NCI-H526 (cell line): Measurements from ENCODE around the gene KMT2C.

ENCODE experiments used
- DNase-seq, 2 experiments: peaks; one replicate each; lab custom pipeline; 2025; lab: John Stamatoyannopoulos, UW

KMT2C gene

DNA sequence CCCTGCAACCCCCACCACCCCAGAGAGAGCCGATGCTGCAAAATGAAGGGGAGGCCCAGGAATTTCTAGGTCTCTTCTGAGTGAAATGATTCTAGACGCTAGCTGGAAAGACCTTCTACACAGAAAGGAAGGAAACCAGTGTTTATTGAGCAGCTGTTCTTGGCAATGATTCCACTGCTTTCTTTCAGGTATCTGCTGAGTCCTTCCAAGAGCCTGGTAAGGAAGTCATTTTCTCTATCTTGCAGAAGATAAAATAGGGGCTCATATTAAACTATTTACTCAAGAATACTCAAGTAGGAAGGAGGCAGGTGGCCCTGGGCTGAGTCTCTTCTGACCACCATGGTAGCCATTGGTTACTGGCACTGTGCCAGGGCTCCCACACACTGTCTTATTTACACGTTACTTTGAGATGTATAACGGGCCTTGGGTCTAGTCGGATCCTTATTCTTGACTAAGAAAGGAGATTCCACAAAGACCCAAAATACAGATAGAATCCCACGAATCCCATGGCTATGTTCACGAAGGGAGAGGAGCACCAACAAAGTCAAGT is 298.3 kb downstream of the KMT2C start:
- no peak for DNase-seq

DNA sequence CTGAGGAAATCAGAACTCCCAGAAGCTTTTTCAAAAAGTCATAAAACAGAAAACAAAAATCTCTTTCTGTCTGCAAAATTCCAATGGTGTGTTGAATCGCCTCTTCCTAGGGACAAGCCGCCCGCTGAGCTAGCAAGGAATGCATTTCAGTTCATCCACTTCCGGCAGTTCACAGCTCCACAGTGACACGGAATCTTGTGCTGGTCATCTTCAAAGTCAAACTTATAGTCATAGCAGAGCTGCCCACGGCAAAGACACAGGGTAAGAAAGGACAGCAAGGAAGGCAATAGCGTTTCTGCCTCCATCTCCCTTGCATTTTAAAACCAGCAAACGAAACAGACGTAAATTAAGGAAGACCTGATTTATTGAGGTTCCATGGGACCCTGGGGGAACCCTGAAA is 299.1 kb downstream of the KMT2C start:
- no peak for DNase-seq

DNA sequence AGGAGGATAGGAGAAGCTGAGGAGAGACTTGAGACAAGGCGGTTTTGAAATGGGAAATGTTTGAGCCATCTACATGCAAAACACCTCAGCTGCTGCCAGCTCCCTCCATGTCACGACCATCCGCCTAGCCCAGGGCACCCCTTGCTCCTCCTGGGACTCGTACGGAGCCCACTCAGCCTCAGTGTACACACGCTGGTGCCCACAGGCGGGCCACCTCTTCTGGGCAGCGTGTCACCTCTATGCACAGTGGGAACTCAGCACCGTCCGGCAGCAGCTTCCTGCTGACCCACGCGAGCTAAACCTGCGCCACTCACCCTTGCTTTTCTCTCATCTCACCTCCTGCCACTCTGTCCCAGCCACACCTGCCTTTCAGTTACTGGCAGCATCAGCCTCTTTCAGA is 302.0 kb downstream of the KMT2C start:
- DNase-seq = no peak

DNA sequence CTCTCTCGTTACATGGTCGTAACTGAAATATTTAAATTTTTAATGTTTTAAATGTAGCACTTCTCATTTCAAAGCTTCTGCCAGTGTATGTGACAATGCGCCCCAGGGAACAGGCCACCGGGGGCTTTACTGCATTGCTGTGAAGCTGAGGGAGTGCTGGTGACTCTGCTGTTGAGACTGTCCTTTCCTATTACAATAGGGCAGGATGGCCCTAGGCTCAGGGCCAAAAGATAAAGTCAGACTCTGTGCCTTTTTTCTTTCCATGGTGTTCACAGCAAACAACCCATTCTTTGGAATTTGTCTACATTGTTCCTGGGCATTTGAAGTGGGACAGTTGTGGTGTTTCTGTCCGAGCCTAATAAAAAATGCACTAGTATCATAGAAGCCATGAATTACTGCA is 303.0 kb downstream of the KMT2C start:
- DNase-seq = no peak

DNA sequence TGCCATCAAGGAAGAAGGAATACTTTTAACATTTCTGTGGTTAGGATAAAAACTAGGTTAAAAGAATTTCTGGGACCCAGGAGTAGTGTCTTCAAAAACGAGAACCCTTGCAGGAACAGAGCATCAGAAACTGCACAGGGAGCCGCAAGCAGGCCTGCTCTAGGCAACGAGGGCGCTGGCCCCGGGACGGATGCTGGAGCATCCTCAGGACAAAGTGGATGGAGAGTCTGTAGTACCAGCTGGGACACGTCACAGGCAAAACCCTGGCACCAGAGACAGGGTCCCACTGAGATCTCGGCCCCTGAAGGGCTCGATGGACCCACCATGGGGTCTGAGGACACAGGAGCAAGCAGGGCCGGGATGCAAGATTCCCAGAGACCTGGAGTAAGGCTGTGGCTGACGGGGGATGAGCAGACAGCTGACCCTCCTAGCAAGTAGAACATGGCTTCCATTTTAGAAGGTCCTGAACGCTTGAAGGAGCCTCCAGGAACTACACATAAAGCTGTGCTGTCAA is 303.8 kb downstream of the KMT2C start:
- DNase-seq = no peak

DNA sequence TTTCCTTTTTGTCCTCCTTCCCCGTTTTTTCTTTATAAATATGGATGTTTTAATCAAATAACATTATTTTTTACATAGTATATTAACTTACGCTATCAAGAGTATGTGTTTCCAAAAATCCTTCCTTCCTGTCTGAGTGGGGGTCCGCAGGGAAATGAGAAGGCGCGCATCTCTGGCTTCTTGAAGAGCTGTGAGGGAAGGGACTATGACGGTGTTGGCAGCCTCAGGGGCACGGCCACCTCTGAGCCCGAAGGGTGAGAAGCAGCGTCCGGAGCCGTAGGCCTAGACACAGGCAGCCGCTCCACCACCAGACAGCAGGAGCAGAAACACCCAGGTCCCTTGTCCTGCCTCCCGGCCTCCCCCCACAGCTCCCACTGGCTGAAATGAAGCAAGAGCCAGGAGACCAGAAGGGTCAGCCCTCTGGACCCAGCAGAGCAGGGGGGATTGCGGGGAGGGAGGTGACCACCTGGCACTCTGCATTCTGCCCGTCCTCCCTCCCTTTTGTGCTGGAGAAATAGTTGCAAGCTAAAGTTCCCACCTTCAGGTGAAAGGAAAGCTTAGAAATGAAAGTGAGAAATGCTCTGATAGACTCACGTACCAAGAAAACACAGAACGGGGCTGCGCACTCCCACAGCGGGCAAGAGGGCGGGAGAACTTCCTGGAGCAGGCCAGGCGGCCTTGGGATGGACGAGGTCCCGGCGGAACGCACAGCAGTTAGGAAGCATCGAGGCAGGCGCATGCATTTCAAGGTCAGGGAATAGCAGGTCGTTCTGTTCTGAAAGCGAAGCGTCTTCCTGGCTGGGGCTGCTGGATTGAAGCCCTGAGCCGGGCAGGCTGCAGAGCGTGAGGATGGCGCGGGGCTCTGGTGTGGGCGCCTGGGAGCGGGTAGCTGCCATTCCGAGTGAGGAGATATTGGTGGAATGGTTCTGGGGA is 304.9 kb downstream of the KMT2C start:
- no peak for DNase-seq

DNA sequence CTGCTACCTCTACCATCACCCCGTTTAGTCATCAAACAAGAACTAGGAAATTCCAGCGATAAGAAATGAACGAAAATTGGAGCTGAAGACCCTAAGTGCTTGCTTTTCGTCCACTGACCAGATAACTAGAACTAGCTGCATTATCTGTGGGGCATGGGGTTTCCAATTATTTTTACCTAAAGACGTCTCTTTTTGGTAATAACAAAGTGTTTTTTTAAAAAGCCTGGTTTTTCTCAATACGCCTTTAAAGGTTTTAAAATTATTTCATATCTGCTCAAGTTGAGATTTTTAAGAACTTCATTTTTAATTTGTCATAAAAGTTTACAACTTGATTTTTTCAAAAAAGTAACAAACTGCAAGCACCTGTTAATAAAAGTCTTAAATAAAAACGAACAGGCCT is 306.1 kb downstream of the KMT2C start:
- DNase-seq = no peak

DNA sequence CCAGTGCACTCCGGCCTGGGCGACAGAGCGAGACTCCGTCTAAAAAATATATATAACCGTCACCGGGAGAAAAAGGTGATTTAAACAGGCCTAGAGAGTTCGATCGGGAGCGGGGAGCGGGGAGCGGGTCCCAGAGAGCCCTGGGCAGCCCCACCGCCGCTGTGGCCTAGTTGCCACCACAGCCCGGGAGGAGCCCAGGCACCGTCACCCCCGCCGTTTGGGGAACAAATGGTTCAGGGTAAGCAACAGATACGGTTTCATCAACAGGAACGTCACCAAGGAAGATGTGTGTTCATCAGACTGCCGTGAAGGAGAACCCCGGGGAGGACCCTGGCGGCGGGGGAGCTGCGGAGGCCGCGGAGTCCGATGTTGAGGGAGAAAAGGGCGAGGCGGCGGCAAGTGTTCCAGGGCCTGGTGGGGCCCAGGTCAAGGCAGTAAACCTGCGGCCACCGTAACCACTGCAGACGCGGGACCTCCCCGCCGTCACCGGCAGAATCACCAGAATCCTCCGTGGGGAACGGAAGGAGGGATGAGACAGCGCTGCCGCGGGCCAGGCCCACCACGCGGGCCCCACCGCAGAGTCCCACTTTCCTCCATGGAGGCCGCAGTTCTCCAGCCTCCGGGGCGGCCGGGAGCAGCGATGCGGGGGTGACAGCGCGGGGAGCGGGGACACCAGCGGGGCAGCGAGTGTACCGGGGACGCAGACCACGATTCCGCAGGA is 306.9 kb downstream of the KMT2C start:
- DNase-seq = no peak

DNA sequence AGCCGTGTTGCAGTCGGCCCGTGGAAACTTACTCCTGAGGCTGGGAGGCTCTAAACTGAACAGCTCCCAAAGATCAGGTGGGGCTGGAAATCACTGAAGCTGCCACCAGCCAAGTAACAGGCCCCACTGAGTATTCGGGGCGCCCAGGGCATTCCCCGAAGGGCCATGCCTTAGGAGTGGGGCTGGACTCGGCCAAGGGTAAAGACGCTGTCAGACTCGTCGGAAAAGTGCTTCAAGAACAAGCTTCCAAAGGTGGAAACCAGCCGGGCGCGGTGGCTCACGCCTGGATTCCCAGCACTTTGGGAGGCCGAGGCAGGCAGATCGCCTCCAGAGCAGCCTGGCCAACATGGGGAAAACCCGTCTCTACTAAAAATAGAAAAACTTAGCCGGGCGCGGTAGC is 307.6 kb downstream of the KMT2C start:
- no peak for DNase-seq

DNA sequence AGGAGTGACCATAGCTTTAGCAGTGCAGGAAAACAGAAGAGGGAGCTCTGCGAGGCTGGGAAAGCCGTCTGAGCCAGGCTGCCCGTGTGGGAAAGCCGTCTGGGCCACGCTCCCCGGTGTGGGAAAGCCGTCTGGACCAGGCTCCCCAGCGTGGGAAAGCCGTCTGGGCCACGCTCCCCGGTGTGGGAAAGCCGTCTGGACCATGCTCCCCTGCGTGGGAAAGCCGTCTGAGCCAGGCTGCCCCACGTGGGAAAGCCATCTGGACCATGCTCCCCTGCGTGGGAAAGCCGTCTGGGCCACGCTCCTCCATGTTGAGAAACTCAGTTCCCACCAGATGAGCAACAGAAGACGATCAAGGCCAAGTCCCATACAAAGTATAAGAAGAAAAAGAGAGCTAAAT is 308.6 kb downstream of the KMT2C start:
- no peak for DNase-seq

DNA sequence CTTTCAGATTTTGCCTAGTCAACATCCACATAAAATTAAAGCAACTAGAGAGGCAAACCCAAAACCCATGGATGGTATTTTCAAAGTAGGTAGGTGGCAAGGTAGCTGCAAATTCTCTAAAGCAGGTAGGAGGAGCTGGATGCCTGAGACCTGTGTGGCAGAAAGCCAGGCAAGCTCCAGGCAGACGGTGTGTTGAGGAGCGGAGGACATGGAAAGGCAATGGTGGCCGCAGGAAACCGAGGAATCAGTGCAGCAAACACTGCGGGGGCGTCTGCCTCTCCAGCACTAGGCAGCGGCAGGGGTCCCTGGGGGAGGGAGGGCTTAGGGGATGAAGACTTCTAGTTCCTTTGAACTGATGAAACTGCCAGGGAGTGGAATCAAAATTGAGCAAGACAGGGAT is 309.1 kb downstream of the KMT2C start:
- DNase-seq = no peak

DNA sequence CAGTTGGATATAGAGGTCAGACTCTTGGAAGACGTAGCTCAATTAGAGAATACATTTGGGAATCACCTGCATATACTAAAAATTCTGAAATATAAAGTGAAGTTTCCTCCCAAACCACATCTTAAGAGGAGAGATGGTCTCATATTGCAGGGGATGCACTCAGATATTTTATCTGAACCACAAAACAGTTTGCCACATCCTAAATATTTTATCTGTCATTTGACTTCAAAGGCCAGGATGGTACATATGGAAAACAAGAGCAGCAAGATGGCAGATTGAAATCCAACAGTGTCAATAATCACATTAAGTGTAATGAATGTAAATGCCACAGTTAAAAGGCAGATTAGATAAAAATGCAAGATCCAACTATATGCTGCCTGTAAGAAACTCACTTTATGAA is 313.3 kb downstream of the KMT2C start:
- no peak for DNase-seq

DNA sequence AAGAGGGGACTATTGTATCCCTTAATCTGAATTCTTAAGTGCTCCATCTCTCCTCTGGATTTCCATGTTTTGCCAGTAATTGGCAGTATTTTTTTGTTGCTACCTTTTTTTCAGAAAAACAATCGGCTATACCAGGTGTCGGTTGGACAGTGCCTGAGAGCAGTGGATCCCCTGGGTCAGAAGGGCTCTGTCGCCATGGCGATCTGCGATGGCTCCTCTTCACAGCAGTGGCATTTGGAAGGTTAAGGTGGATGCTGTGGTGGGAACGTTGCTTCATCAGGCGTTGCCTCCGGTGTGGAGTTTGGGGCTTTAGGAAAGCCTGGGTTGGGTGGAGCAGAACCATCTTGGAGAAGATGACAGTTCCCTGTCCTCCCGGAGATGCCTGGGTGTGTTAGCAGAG is 314.4 kb downstream of the KMT2C start:
- no peak for DNase-seq

DNA sequence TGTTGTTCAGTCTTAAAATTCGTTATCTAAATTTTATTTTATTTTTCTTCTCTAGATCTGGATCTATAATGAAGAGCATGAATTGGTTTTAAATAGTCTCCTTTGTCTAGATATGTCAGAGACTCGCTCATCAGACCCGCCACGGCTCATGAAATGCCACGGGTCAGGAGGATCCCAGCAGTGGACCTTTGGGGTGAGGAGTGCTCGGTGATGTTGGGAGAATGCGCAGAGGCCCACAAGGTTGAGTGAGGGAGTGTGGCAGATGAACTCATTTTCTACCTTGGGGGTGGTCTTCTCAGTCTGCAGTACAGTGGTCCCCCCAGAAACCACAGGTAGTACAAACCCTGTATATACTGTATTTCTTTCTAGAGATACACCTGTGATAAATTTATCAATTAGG is 315.0 kb downstream of the KMT2C start:
- DNase-seq = no peak

DNA sequence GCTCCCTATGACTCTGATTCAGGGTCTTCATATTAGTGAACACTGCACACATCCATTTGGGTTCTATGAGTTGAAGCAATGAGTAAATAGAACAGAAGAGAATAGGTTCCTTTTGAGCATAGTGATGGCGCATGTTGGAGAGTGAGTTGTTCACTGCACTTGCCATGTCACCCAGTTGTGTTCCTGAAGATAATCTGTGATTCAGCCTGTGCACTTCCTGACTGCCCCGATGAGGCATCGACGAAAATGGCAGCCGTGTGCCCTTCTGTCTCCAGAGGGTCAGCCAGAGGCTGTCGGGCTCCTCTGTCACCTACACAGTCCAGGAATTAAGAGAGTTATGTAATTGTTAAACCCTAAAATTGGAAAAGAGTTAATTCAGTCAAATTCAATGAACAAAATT is 315.6 kb downstream of the KMT2C start:
- DNase-seq = no peak

DNA sequence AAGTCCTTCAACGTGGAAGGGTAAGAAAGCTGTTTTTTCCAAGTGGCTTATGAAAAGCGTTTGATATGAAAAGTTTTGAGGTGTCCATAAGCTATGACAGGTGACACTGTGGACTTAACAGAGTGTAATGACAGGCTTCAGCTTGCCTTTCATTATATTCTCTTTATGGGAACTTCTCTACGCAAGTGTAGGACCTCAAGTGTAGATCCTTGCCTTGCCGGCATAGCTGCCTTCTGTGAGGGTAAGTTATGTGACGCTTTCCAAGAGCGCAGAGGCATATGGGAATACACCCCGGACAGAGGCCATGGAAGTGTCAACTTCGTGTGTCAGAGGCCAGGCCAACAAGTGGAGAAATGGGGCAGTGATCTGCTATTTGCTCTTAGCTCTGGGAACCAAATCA is 318.4 kb downstream of the KMT2C start:
- no peak for DNase-seq

DNA sequence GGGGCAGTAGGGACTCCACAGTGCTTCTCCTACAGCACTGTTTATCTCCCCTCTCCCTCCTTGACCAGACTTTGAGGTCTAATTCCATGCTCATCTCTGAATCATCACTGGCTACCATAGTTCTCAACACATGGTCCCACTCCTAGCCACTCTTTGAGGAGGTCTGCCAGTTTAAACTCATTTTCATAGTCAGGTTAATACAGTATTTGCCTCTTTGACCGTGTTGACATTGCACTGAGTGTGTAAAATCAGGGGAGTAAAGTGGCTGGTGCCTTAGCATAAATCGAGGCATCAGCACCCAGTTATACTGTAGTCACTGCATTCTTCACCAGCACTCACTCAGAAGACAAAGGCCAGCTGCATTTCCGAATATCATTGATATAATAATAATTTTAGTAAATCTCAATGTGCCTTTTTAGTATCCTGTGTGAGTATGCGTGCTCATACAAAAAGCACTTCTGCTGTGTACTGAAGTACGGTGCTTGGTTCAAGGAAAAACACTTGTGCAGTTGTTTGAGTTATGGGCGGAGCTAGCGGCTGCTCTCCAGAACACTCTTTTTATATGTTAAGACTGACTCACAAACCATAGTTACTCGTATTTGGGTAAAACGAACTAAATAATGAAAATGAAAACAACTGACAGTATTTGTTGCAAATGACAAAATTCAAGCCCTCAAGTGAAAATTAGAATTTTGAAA is 320.6 kb downstream of the KMT2C start:
- no peak for DNase-seq

DNA sequence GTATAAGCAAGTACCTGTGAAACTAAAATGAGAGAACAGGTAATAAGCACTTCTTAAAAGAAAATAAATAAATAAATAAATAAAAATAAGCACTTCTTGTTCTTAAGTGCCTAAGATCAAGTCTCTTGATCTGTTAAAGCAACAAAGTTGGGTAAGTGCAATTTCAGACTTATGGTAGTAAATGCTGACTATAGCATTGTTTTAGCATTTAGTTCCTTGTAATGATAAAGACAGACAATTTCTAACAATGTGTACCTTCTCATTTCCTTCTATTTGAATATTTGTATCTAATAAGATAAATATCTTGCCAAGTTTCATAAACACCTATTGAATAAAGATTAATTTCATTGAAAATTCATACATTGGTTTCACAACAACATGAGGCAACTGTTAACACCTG is 323.0 kb downstream of the KMT2C start:
- no peak for DNase-seq

DNA sequence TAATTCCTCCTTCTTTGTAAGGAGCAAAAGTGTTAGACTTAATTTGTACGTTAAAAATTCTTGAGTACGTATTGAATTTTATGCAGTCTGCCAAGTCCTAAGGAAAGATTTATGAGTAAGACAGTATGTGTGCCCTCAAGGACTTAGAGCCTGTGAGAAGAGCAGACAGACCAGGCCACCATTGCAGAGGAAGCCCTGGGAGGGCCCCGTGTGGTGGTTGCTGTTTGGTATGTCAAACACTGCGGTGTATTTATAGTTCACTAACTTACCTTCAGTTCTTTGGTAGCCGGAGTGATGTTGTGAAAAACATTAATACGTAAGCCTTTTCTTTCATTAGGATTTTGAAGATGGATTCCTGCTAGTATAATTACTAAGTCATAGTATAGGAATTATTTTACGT is 327.4 kb downstream of the KMT2C start:
- DNase-seq = no peak

DNA sequence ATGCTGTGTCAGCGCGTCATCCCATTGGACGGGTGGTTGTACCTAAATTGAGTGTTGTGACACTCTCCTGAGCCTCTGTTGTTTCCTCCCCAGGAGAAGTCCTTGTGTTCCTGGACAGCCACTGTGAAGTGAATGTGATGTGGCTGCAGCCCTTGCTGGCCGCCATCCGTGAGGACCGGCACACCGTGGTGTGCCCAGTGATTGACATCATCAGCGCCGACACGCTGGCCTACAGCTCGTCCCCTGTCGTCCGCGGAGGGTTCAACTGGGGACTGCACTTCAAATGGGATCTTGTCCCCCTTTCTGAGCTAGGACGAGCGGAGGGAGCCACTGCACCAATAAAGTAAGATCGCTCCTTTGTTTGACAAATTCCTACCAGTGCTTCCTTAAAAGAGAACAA is 327.9 kb downstream of the KMT2C start:
- DNase-seq = no peak

DNA sequence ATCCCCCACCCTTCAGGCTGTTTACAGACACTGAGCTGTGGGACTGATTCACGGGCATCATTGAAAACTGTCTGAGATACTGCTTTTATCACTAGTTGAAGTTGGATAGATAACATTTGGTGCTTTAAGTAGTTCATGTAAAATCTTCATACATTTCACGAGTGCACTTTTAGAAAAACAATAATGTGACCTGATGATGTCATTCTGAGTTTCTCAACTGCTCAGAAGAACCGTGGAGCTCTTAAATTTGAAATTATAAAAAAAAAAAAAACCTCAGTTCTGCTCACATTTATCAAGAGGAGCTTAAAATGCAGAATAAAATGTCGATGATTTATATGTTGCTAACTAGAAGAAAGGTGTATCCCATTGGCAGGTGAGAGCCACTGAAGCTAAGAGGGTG is 328.8 kb downstream of the KMT2C start:
- DNase-seq = no peak

DNA sequence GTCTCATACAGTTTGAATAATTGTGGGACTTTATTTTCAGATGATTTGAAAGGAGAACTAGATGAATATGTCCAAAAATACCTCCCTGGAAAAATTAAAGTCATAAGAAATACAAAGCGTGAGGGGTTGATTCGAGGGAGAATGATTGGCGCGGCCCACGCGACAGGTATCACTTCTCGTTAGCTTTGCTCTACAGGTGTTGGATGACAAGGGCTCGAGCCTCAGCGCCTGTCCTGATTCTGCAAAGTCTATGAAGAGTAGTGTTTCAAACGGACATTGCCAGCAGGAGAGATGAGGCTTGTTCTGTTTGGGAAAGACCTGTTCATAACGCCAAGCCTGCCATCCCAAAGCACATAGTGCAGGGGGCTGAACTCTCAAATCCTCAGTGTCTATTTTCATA is 330.6 kb downstream of the KMT2C start:
- DNase-seq = no peak
